Mesenchymal stem cell (in vitro differentiated cells and primary cell): ENCODE data around the gene DST.
A peak's percentile ranks its signal among the peaks of the same experiment; 100 is the strongest.

Experiments used
- DNase-seq: peaks from one replicate; pipeline ENCODE4 v3.0.0-alpha.2; 2013
- H2AFZ ChIP-seq: one replicate; pipeline ENCODE4 v1.6.1; 2013; ENCODE audit warnings: low read depth, mild to moderate bottlenecking, control low read depth, inconsistent platforms, low read length, moderate library complexity
- H2AK5ac ChIP-seq: 2 replicates; pipeline ENCODE4 v1.6.1; 2013; ENCODE audit warnings: low read length, moderate library complexity, mild to moderate bottlenecking, inconsistent platforms; ENCODE audit not compliant: severe bottlenecking
- H2BK120ac ChIP-seq: one replicate; pipeline ENCODE4 v1.6.1; 2013; ENCODE audit warnings: low read depth, mild to moderate bottlenecking, inconsistent platforms, low read length, moderate library complexity
- H2BK12ac ChIP-seq, 2 experiments: one replicate each; pipeline ENCODE4 v1.6.1; 2013; ENCODE audit warnings: inconsistent platforms in 2 of 2, low read length in 2 of 2, mild to moderate bottlenecking in 2 of 2, moderate library complexity in 2 of 2, control low read depth in 1 of 2
- H2BK15ac ChIP-seq: one replicate; pipeline ENCODE4 v1.6.1; 2013; ENCODE audit warnings: mild to moderate bottlenecking, low read depth, inconsistent platforms; ENCODE audit not compliant: poor library complexity, severe bottlenecking
- H2BK5ac ChIP-seq: 2 replicates; pipeline ENCODE4 v1.6.1; 2013; ENCODE audit warnings: low read depth, mild to moderate bottlenecking, low read length, control low read depth, inconsistent platforms; ENCODE audit not compliant: poor library complexity, severe bottlenecking
- H3K14ac ChIP-seq, 2 experiments: one replicate each; pipeline ENCODE4 v1.6.1; 2013; ENCODE audit warnings: inconsistent platforms in 2 of 2, low read length in 2 of 2, control low read depth in 1 of 2, mild to moderate bottlenecking in 1 of 2, moderate library complexity in 1 of 2
- H3K18ac ChIP-seq, 2 experiments: one replicate each; pipeline ENCODE4 v1.6.1; 2013; ENCODE audit warnings: inconsistent platforms in 2 of 2, low read length in 2 of 2, control low read depth in 1 of 2, low read depth in 1 of 2, mild to moderate bottlenecking in 1 of 2
- H3K23ac ChIP-seq, 2 experiments: one replicate each; pipeline ENCODE4 v1.6.1; 2013; ENCODE audit warnings: inconsistent platforms in 2 of 2, low read length in 2 of 2, mild to moderate bottlenecking in 2 of 2, moderate library complexity in 2 of 2, control low read depth in 1 of 2
- H3K27ac ChIP-seq: 2 replicates; pipeline ENCODE4 v1.5.1; 2013; ENCODE audit warnings: mild to moderate bottlenecking, moderate library complexity, low read length, control low read depth, inconsistent platforms; ENCODE audit not compliant: poor library complexity, severe bottlenecking
- H3K27me3 ChIP-seq, 2 experiments: 2 replicates each; pipeline versions ENCODE4 v1.6.1 to v1.7.0; 2013; ENCODE audit warnings: low read length in 2 of 2, mild to moderate bottlenecking in 2 of 2, moderate library complexity in 2 of 2, control low read depth in 1 of 2, inconsistent platforms in 1 of 2; ENCODE audit not compliant: control insufficient read depth in 1 of 2, insufficient read depth in 1 of 2
- H3K36me3 ChIP-seq, 2 experiments: 2 replicates each; pipeline versions ENCODE4 v1.6.1 to v1.7.0; 2013; ENCODE audit warnings: low read length in 2 of 2, control low read depth in 1 of 2, inconsistent platforms in 1 of 2, low read depth in 1 of 2, mild to moderate bottlenecking in 1 of 2; ENCODE audit not compliant: insufficient read depth in 2 of 2, control insufficient read depth in 1 of 2
- H3K4ac ChIP-seq, 2 experiments: one replicate each; pipeline ENCODE4 v1.6.1; 2013; ENCODE audit warnings: inconsistent platforms in 2 of 2, low read length in 2 of 2, mild to moderate bottlenecking in 2 of 2, moderate library complexity in 2 of 2, control low read depth in 1 of 2, low read depth in 1 of 2
- H3K4me1 ChIP-seq: 2 replicates; pipeline ENCODE4 v1.6.1; 2013; ENCODE audit warnings: low read depth, low read length, control low read depth; ENCODE audit not compliant: control insufficient read depth, insufficient read depth
- H3K4me2 ChIP-seq: 2 replicates; pipeline ENCODE4 v1.6.1; 2013; ENCODE audit warnings: low read length, mild to moderate bottlenecking, inconsistent platforms; ENCODE audit not compliant: poor library complexity, severe bottlenecking
- H3K4me3 ChIP-seq, 2 experiments: 2 replicates each; pipeline versions ENCODE4 v1.5.1 to v1.7.0; 2013; ENCODE audit warnings: low read length in 2 of 2, mild to moderate bottlenecking in 2 of 2, control low read depth in 1 of 2, low read depth in 1 of 2; ENCODE audit not compliant: insufficient read depth in 1 of 2
- H3K79me1 ChIP-seq: replicated peaks from 2 replicates; pipeline ENCODE4 v1.6.1; 2013; ENCODE audit warnings: mild to moderate bottlenecking, control low read depth, low read length, inconsistent platforms; ENCODE audit not compliant: poor library complexity, severe bottlenecking
- H3K9ac ChIP-seq: 2 replicates; pipeline ENCODE4 v1.7.0; 2013; ENCODE audit warnings: mild to moderate bottlenecking, low read length, moderate library complexity
- H3K9me3 ChIP-seq: 2 replicates; pipeline ENCODE4 v1.7.0; 2013; ENCODE audit warnings: mild to moderate bottlenecking, low read length; ENCODE audit not compliant: control insufficient read depth
- H4K8ac ChIP-seq: one replicate; pipeline ENCODE4 v1.6.1; 2013; ENCODE audit warnings: inconsistent platforms, mild to moderate bottlenecking, low read length, moderate library complexity
- H4K91ac ChIP-seq: one replicate; pipeline ENCODE4 v1.6.1; 2013; ENCODE audit warnings: mild to moderate bottlenecking, low read length, inconsistent platforms
- WGBS: methylation state at CpG from one replicate; pipeline ENCODE4 v1.1.7; 2013; ENCODE audit warnings: mixed read lengths; 5-methylcytosine and 5-hydroxymethylcytosine counted together

The DST gene

DNA sequence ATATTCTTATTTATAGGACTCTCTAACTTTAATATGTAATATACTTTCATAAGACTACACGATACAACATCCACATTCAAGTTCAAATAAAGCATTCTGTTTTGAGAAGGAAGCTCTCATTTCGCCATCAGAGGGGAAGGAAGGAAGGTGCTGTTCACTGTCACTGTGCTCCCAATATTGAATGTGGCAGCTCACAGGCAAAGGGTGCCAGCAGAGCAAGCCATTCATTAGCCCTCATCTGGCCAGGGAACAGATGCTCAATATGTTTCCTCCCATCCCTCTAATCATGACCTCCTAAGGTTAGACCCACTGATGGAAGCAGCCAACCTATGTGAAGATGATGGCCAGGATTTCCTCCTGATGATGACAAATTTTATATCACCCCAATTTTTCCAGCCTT, 154.4 kb downstream of the DST start:
- Histone ChIP-seq H4K91ac (no peak overlapping the region), H2AK5ac (no peak overlapping the region), H3K27ac (no peak overlapping the region), H3K36me3 (peaks cover 6 to 82% of the 10 kb centered on the region in 2 experiments), H3K9me3 (no peaks in the 10 kb centered on the region), H3K79me1 (peaks cover 4% of the 10 kb centered on the region), H3K23ac (no peak overlapping the region), H3K9ac (no peak overlapping the region), H2BK5ac (no peak overlapping the region), H4K8ac (no peak overlapping the region), H3K18ac (no peak overlapping the region), H3K4me2 (no peak overlapping the region), H3K4me3 (no peak overlapping the region), H3K14ac (no peak overlapping the region), H2BK15ac (no peak overlapping the region), H2AFZ (no peak overlapping the region), H2BK120ac (no peak overlapping the region), H3K27me3 (no peaks in the 10 kb centered on the region), H3K4me1 (peaks cover 3% of the 10 kb centered on the region), H3K4ac (no peak overlapping the region), H2BK12ac (no peak overlapping the region)
- WGBS: 100% methylated on average over 2 of the region's 2 CpGs
- no peak for DNase-seq

DNA sequence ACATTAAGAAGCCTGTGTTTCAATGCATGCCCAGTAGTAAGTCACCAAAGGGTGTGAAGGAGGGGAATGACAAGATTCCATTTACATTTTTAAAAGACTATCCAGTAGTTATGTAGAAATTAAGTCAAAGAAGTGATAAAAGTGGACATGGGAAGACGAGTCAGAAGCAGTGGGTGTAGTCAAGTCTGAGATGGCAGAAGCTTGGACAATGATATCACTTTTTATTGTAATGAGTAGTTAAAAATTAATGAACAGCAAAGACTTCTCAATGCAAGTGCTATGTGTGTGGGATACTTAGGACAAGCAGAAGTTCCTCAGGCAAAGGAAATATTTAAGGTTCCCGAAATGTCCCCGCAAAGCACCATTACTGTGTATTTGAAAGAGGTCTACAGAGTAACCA, 156.0 kb downstream of the DST start:
- Histone ChIP-seq H2BK120ac (no peak overlapping the region), H3K79me1 (peaks cover 8% of the 10 kb centered on the region), H2BK5ac (no peak overlapping the region), H2AFZ (no peak overlapping the region), H3K9ac (no peak overlapping the region), H3K23ac (no peak overlapping the region), H3K9me3 (no peaks in the 10 kb centered on the region), H3K4ac (no peak overlapping the region), H3K14ac (no peak overlapping the region), H3K27ac (peak overlapping the region; percentile 67), H3K27me3 (no peaks in the 10 kb centered on the region), H4K91ac (no peak overlapping the region), H3K4me3 (no peak overlapping the region), H2BK12ac (no peak overlapping the region), H3K4me1 (peaks cover 1% of the 10 kb centered on the region), H3K4me2 (no peak overlapping the region), H2BK15ac (no peak overlapping the region), H4K8ac (no peak overlapping the region), H3K36me3 (peaks cover 9 to 88% of the 10 kb centered on the region in 2 experiments), H2AK5ac (no peak overlapping the region), H3K18ac (no peak overlapping the region)
- 94% methylated on average over 3 of the region's 3 CpGs for WGBS
- no peak for DNase-seq

DNA sequence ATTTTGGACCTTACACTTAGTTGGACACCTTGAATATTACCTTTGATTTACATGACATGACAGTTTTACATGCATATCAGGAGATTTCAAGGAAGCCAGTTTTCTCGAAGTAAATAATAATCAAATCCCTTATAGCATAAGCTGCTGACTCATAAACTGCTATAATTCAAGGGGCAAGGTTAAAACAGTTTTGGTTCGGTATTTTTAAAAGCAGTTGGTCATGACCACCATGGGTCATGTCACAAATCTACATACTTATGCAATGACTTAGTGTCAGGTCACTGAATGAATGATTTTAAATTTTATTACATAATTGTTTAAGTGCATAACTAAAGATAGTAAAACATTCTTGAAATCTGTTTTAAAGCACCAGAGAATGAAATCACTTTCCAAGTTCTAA, 158.0 kb downstream of the DST start:
- Histone ChIP-seq H4K91ac (no peak overlapping the region), H3K4me3 (no peak overlapping the region), H3K79me1 (peaks cover 11% of the 10 kb centered on the region), H3K4me2 (no peak overlapping the region), H3K4me1 (no peaks in the 10 kb centered on the region), H3K9ac (no peak overlapping the region), H3K27ac (no peak overlapping the region), H2AFZ (no peak overlapping the region), H3K18ac (no peak overlapping the region), H3K14ac (no peak overlapping the region), H2BK120ac (no peak overlapping the region), H2BK15ac (no peak overlapping the region), H2AK5ac (no peak overlapping the region), H3K9me3 (peaks cover 3% of the 10 kb centered on the region), H3K23ac (no peak overlapping the region), H4K8ac (no peak overlapping the region), H2BK5ac (no peak overlapping the region), H2BK12ac (no peak overlapping the region), H3K27me3 (no peaks in the 10 kb centered on the region), H3K36me3 (peaks cover 9 to 89% of the 10 kb centered on the region in 2 experiments), H3K4ac (no peak overlapping the region)
- WGBS: no CpG with 5 or more reads among the region's 2 CpGs
- DNase-seq: peak; percentile 22

DNA sequence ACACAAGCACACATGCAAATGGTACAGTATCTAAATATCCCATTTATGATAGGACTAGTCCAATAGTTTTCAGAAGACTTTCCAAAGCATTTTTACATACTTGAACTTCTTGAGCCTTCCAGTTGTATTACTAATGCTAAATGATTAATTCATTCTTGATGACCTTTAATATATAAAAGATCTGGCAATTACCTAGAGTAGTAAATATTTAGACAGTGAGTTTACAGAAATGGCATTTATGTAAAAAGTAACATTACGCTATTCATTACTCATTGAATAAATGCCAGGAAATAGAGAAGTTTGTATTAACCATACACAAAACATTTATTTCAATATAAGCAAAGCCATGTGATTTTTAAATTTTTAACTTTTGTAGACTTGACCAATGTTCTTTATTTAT, 158.8 kb downstream of the DST start:
- WGBS: no CpG with 5 or more reads among the region's 1 CpG

More for the DNA sequence above, 158.8 kb downstream of the DST start:
- H3K14ac ChIP-seq: no peak overlapping the region
- peaks cover 9 to 89% of the 10 kb centered on the region in 2 experiments for H3K36me3 ChIP-seq
- no peak overlapping the region for H3K4me3 ChIP-seq
- no peak overlapping the region for H4K8ac ChIP-seq
- H3K4me2 ChIP-seq: no peak overlapping the region
- no peak overlapping the region for H3K9ac ChIP-seq
- H3K79me1 ChIP-seq: peaks cover 13% of the 10 kb centered on the region
- H3K4me1 ChIP-seq: no peaks in the 10 kb centered on the region
- H3K23ac ChIP-seq: no peak overlapping the region
- DNase-seq: no peak
- H2BK120ac ChIP-seq: no peak overlapping the region
- no peaks in the 10 kb centered on the region for H3K27me3 ChIP-seq
- no peak overlapping the region for H2BK12ac ChIP-seq
- H4K91ac ChIP-seq: no peak overlapping the region
- no peak overlapping the region for H2BK5ac ChIP-seq
- no peak overlapping the region for H2BK15ac ChIP-seq
- H2AFZ ChIP-seq: no peak overlapping the region
- H3K18ac ChIP-seq: no peak overlapping the region
- no peak overlapping the region for H3K27ac ChIP-seq
- H2AK5ac ChIP-seq: no peak overlapping the region
- peaks cover 10% of the 10 kb centered on the region for H3K9me3 ChIP-seq
- no peak overlapping the region for H3K4ac ChIP-seq
